Hematopoietic multipotent progenitor cell treated with erythropoietin and hydrocortisone succinate and interleukin-3 and kit ligand, for 8 days (in vitro differentiated cells): ENCODE data around the gene CREB1.
A peak's percentile ranks its signal among the peaks of the same experiment; 100 is the strongest.
"Not testable (repeated sequence)": the region's sequence is repeated elsewhere in the genome, so short reads cannot be mapped to it uniquely, and the experiment has no call there.

Experiments
- DNase-seq: peaks from one replicate; pipeline ENCODE4 v3.0.0-alpha.2; 2015

CREB1 gene

GRCh38 chr2:207529330-207530159 lies at the start of gene CREB1:
Gene CREB1 (plus strand): TSS chr2:207529962. CDS start chr2:207555636, 25,674 bp downstream.
- DNase-seq: peak; percentile 96

- no peak for DNase-seq
These were observed 49.2 kb upstream of the CREB1 start for GRCh38 chr2:207480521-207481040.

- DNase-seq: peak; percentile 50
These were observed 47.8 kb upstream of the CREB1 start for GRCh38 chr2:207481924-207482323.

GRCh38 chr2:207482630-207483029 lies 47.1 kb upstream of the CREB1 start:
- no peak for DNase-seq

GRCh38 chr2:207483066-207483465 lies 46.7 kb upstream of the CREB1 start:
- no peak for DNase-seq

GRCh38 chr2:207483477-207483876 lies 46.3 kb upstream of the CREB1 start:
- DNase-seq: no peak

- DNase-seq: no peak
These were observed 45.0 kb upstream of the CREB1 start for GRCh38 chr2:207484444-207485391.

- no peak for DNase-seq
These were observed 42.0 kb upstream of the CREB1 start for GRCh38 chr2:207487650-207488311.

GRCh38 chr2:207489251-207489650 lies 40.5 kb upstream of the CREB1 start:
- no peak for DNase-seq

- no peak for DNase-seq
These were observed 39.3 kb upstream of the CREB1 start for GRCh38 chr2:207490441-207490840.

GRCh38 chr2:207491086-207491485 lies 38.7 kb upstream of the CREB1 start:
- DNase-seq: no peak

- DNase-seq: no peak
These were observed 37.8 kb upstream of the CREB1 start for GRCh38 chr2:207491956-207492355.

GRCh38 chr2:207492461-207492860 lies 37.3 kb upstream of the CREB1 start:
- no peak for DNase-seq

- no peak for DNase-seq
These were observed 35.6 kb upstream of the CREB1 start for GRCh38 chr2:207494137-207494536.

- not testable (repeated sequence) for DNase-seq
These were observed 32.8 kb upstream of the CREB1 start for GRCh38 chr2:207496936-207497335.

GRCh38 chr2:207497596-207497995 lies 32.2 kb upstream of the CREB1 start:
- no peak for DNase-seq

- DNase-seq: no peak
These were observed 31.3 kb upstream of the CREB1 start for GRCh38 chr2:207498427-207498826.

- DNase-seq: no peak
These were observed 30.6 kb upstream of the CREB1 start for GRCh38 chr2:207499114-207499513.

- DNase-seq: no peak
These were observed 27.8 kb upstream of the CREB1 start for GRCh38 chr2:207501802-207502576.

- DNase-seq: no peak
These were observed 27.1 kb upstream of the CREB1 start for GRCh38 chr2:207502577-207503198.

GRCh38 chr2:207503234-207503633 lies 26.5 kb upstream of the CREB1 start:
- DNase-seq: peak; percentile 64
